Measurements from ENCODE around the gene KNSTRN. TPM values are rescaled to one million over a fixed set of nuclear protein-coding genes. Genes with fewer than 3 reads are reported as not detected.

The KNSTRN gene
- total and polyA plus RNA-seq, 2 experiments from 2014 or later, result 67.9 to 80.4 TPM

GRCh38 chr15:40357246-40357645 lies 25.3 kb upstream of the KNSTRN start (continued):
- TF ChIP-seq ZNF462 (CRISPR knock-in tag; IDR thresholded peaks at IDR 0.05) (no peak), CTCF (conservative IDR thresholded peaks at IDR 0.05; ENCODE audit: low read depth in 2 of 2) (no peak), EZH2 (IDR thresholded peaks at IDR 0.05; ENCODE audit: low read depth, unreplicated experiment) (no peak), NANOG (IDR thresholded peaks at IDR 0.05; ENCODE audit: borderline replicate concordance) (no peak), CREB1 (CRISPR knock-in tag; IDR thresholded peaks at IDR 0.05; ENCODE audit: low read depth) (no peak)

- Histone ChIP-seq H3K36me3 (ENCODE audit: insufficient read depth) (no peaks in the 10 kb centered on the region), H3K27ac (ENCODE audit: low read depth) (no peak within 1 kb of the TSS), H3F3A (replicated peaks; ENCODE audit: low read depth) (peaks cover 22% of the 10 kb centered on the region), H3K4me1 (ENCODE audit: insufficient read depth) (peaks cover 25% of the 10 kb centered on the region), H4K20me1 (replicated peaks; ENCODE audit: insufficient read depth) (no peaks in the 10 kb centered on the region), H3K4me2 (peak within 1 kb of the TSS; percentile 96), H3K4me3 (peak within 1 kb of the TSS; percentile 92), H3K27me3 (ENCODE audit: insufficient read depth) (peaks cover 26% of the 10 kb centered on the region), H3K9me2 (ENCODE audit: insufficient read depth) (no peaks in the 10 kb centered on the region), H3K79me2 (replicated peaks; ENCODE audit: insufficient read depth) (no peaks in the 10 kb centered on the region), H2AFZ (peak within 1 kb of the TSS; percentile 98)
- Mint-ChIP-seq H3K36me3 (ENCODE audit: low read depth) (no peaks in the 10 kb centered on the region; the same call in 2 of the 3 replicates), H3K27ac (no peak within 1 kb of the TSS), H3K27me3 (ENCODE audit: insufficient read depth, low read depth, poor library complexity) (peaks cover 21% of the 10 kb centered on the region), H3K9me3 (peaks cover 3% of the 10 kb centered on the region; the same call in 2 of the 3 replicates), H3K4me1 (peaks cover 34% of the 10 kb centered on the region), H3K4me3 (peak within 1 kb of the TSS; percentile 76)
- ATAC-seq (peak; percentile 84), DNase-seq (ENCODE audit: low spot score) (peak; percentile 96)
- TF ChIP-seq ZNF331 (CRISPR knock-in tag; IDR thresholded peaks at IDR 0.05; ENCODE audit: low read depth) (no peak), EZH2 (IDR thresholded peaks at IDR 0.05; ENCODE audit: low read depth, unreplicated experiment) (no peak), POLR2AphosphoS5 (IDR thresholded peaks at IDR 0.05; ENCODE audit: low read depth) (peak; percentile 75), EZH2phosphoT487 (IDR thresholded peaks at IDR 0.05; ENCODE audit: unreplicated experiment) (no peak), NANOG (IDR thresholded peaks at IDR 0.05; ENCODE audit: borderline replicate concordance) (no peak), REST (IDR thresholded peaks at IDR 0.05; ENCODE audit: unreplicated experiment) (peak; percentile 75)
- TF ChIP-seq, protein P1, sequence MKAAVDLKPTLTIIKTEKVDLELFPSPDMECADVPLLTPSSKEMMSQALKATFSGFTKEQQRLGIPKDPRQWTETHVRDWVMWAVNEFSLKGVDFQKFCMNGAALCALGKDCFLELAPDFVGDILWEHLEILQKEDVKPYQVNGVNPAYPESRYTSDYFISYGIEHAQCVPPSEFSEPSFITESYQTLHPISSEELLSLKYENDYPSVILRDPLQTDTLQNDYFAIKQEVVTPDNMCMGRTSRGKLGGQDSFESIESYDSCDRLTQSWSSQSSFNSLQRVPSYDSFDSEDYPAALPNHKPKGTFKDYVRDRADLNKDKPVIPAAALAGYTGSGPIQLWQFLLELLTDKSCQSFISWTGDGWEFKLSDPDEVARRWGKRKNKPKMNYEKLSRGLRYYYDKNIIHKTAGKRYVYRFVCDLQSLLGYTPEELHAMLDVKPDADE (IDR thresholded peaks at IDR 0.05), result no peak
Observed at GRCh38 chr15:40357723-40358470, 24.6 kb upstream of the KNSTRN start, which contains the start of gene DISP2. DISP2 (plus strand) TSS chr15:40358219; CDS start chr15:40358322, 103 bp downstream.

Measured in GM23338 (cell line).